ENCODE data around the gene TLX1.

GRCh38 chr10:101174319-101174718 lies 43.2 kb downstream of the TLX1 start:
- TF ChIP-seq CTCF (IDR thresholded peaks at IDR 0.05): no peak
- no peak for TF ChIP-seq POLR2A (IDR thresholded peaks at IDR 0.05)
- TF ChIP-seq POLR2AphosphoS5 (IDR thresholded peaks at IDR 0.05): no peak
- TF ChIP-seq EP300 (IDR thresholded peaks at IDR 0.05): no peak
